ENCODE data around the gene CDH4. TPM values are rescaled to one million over a fixed set of nuclear protein-coding genes. Genes with fewer than 3 reads are reported as not detected.

The CDH4 gene
- total RNA-seq, 2 donors from 2014 or later, result 0.07 to 0.94 TPM

DNA sequence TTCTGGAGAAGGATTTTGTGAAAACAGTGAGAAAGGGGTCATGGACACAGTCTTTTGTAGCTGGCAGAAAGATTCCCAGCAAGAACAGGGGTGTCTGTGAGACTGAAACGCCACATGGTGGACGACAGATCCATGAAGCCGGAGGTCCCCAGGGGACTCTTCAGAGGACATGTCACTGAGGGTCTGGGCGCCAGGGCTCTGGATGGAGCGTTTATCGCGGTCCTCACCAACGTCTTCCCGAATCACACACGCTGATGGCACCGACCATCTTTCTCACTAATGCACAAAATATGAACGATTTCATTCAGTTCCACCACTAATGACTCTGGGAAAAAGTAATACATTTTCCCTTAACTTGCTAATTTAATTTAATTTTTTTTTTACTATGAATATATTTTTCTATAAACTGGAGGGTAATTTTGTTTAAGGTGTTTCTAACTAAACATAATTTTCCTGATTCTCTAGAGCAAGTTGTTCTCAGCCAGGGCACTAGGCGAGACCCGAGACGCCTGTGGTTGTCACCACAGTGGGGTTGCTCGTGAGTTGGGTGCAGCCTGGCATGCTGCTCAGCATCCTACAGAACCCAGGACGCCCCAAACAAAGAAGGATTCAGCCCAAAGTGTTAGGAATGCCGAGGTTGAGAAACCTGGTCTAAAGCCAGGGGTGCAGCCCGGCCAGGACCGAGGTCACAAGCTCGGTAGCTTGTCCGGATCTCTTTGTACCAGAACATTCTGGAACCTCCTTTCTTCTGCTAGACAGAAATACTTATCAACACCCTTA, 507.4 kb downstream of the CDH4 start:
- Histone ChIP-seq H3K27ac (no peak overlapping the region), H3K9me3 (no peaks in the 10 kb centered on the region), H3K36me3 (no peaks in the 10 kb centered on the region), H3K27me3 (no peaks in the 10 kb centered on the region), H3K4me3 (no peak overlapping the region), H3K4me1 (no peaks in the 10 kb centered on the region)
- no peak for TF ChIP-seq CTCF (IDR thresholded peaks at IDR 0.05)
- DNase-seq (ENCODE audit: low spot score), result no peak

DNA sequence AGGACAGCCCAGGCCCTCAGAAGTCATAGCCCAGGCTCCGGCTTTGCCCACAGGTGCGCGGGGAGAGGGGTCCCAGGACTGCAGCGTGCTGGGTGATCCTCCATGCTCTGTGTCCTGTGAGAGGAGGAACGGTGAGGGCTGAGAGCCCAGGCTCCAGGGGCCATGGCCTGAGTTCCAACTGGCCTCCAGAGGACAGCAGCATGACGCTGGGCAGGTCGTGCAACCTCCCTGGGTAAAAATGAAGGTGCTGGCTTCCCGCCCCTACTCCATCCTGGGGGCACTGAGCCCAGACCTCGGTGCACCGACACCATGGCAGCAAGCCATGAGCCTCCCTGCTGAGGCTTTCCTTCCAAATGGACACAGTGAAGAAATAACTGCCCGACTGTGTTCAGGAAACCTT, 508.3 kb downstream of the CDH4 start:
- H3K27me3 ChIP-seq, result no peaks in the 10 kb centered on the region
- no peak overlapping the region for H3K4me3 ChIP-seq
- no peak for TF ChIP-seq CTCF (IDR thresholded peaks at IDR 0.05)
- no peaks in the 10 kb centered on the region for H3K36me3 ChIP-seq
- H3K4me1 ChIP-seq, result no peaks in the 10 kb centered on the region
- H3K27ac ChIP-seq, result no peak overlapping the region
- no peaks in the 10 kb centered on the region for H3K9me3 ChIP-seq
- no peak for DNase-seq (ENCODE audit: low spot score)

GRCh38 chr20:61760731-61761130, 508.7 kb downstream of the CDH4 start:
- Histone ChIP-seq H3K27ac (no peak overlapping the region), H3K36me3 (no peaks in the 10 kb centered on the region), H3K4me3 (no peak overlapping the region), H3K27me3 (no peaks in the 10 kb centered on the region), H3K9me3 (no peaks in the 10 kb centered on the region), H3K4me1 (no peaks in the 10 kb centered on the region)
- no peak for DNase-seq (ENCODE audit: low spot score)
- TF ChIP-seq CTCF (IDR thresholded peaks at IDR 0.05), result no peak

DNA sequence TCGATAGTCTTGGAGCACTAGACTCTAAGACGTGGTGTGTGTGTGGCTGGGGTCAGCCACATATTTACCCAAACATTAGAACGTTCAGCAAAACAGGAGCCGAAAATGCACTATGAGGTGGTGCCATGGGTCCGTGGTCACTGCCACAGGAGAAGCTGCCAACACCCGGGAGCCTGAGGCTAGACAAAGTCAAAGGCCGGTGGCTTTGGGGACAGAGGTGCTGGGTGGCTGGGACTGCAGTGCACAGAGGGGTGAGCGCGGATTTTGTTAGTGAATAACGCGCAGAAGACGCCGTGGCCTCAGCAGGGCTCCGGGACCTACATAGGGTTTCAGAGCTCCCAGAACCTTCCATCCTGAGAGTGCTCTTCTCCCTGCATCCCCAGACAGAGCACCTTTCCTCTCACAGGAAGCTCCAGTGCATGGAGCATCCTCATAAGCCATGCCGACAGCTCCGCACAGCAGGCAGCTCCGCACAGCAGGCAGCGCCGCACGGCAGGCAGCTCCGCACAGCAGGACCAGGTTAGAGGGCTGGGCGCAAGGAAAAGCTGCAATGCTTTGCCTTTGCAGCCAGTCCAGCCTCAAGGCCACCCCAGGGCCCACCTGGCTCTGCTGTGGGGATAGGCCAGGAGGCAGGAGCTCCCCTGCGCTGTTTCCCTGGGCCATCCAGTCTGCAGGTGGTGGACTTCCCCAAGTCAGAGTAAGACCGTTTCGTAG, 509.5 kb downstream of the CDH4 start:
- TF ChIP-seq CTCF (IDR thresholded peaks at IDR 0.05), result no peak
- no peaks in the 10 kb centered on the region for H3K27me3 ChIP-seq
- H3K27ac ChIP-seq, result no peak overlapping the region
- no peak for DNase-seq (ENCODE audit: low spot score)
- no peaks in the 10 kb centered on the region for H3K36me3 ChIP-seq
- no peak overlapping the region for H3K4me3 ChIP-seq
- no peaks in the 10 kb centered on the region for H3K9me3 ChIP-seq
- H3K4me1 ChIP-seq, result no peaks in the 10 kb centered on the region

DNA sequence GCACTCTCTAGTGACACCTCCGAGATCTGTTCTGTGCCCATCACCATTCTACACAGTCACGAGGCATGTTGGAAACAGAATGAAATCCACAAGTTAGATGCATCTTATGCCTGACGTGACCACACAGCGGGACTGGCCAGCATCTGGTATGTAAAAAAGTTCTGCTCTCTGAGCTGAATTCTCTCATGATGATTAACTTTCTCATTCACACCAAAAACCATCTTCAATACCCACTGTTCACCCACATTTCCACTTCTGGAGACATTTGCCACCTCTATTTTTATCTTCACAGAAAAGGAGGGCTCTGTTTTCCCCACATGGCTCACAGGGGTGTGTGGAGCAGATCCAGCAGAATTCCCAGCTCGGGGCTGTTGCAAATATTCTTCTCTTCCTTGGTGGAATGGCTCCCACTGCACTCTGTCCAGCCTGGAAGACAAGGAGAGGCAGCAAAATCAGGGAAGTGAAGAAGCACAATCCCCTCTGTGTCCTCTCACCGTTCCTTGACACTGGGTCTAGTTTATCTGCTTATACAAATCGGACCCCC, 510.2 kb downstream of the CDH4 start:
- no peaks in the 10 kb centered on the region for H3K4me1 ChIP-seq
- TF ChIP-seq CTCF (IDR thresholded peaks at IDR 0.05), result no peak
- no peaks in the 10 kb centered on the region for H3K27me3 ChIP-seq
- no peaks in the 10 kb centered on the region for H3K9me3 ChIP-seq
- no peak for DNase-seq (ENCODE audit: low spot score)
- H3K27ac ChIP-seq, result no peak overlapping the region
- H3K4me3 ChIP-seq, result no peak overlapping the region
- H3K36me3 ChIP-seq, result no peaks in the 10 kb centered on the region
